HG03095 (cell line): ENCODE data around the gene KCNMB3.

Experiments used
- ATAC-seq: cut with Tn5 transposase; IDR thresholded peaks from one replicate; pipeline ENCODE4 v1.9.1; 2021; ENCODE audit warnings: moderate library complexity; ENCODE audit not compliant: unreplicated experiment

The KCNMB3 gene

GRCh38 chr3:179200790-179201189, 50.1 kb downstream of the KCNMB3 start:
- ATAC-seq: no peak

GRCh38 chr3:179196700-179197099, 54.2 kb downstream of the KCNMB3 start:
- no peak for ATAC-seq

GRCh38 chr3:179196098-179196497, 54.8 kb downstream of the KCNMB3 start:
- ATAC-seq: peak; percentile 81

GRCh38 chr3:179194931-179195330, 56.0 kb downstream of the KCNMB3 start:
- ATAC-seq: no peak
